Urinary bladder (tissue), 4 donors: ENCODE results near the gene RPS6KA5. TPM values are rescaled to one million over a fixed set of nuclear protein-coding genes. Genes with fewer than 3 reads are reported as not detected.
A peak's percentile ranks its signal among the peaks of the same experiment; 100 is the strongest.
"Not testable (repeated sequence)": the region's sequence is repeated elsewhere in the genome, so short reads cannot be mapped to it uniquely, and the experiment has no call there.

Source experiments
- DNase-seq: peaks from one replicate; pipeline ENCODE4 v3.0.0-alpha.2; 2015; ENCODE audit errors: extremely low spot score
- H3K27ac ChIP-seq: one replicate; pipeline ENCODE4 v1.5.1; 2013; ENCODE audit warnings: low read depth, mild to moderate bottlenecking, moderate library complexity
- H3K36me3 ChIP-seq: one replicate; pipeline ENCODE4 v1.6.1; 2013; ENCODE audit warnings: mild to moderate bottlenecking, moderate library complexity; ENCODE audit not compliant: insufficient read depth
- H3K4me1 ChIP-seq: one replicate; pipeline ENCODE4 v1.6.1; 2013; ENCODE audit warnings: mild to moderate bottlenecking, moderate library complexity; ENCODE audit not compliant: insufficient read depth
- H3K4me3 ChIP-seq: one replicate; pipeline ENCODE4 v1.5.1; 2013; ENCODE audit warnings: low read depth, low read length
- WGBS: extraction: QIAGEN DNeasy Blood & Tissue Kit; methylation state at CpG from one replicate; pipeline ENCODE4 v1.1.7; 2013; 5-methylcytosine and 5-hydroxymethylcytosine counted together
- polyA plus RNA-seq: library from polyadenylated mRNA; stranded (reverse); fragments of 200-250 nt; gene quantifications from one replicate; pipeline ENCODE4 v1.2.3, GENCODE V29; 2013
- total RNA-seq: library from RNA; depleted of rRNA; stranded (reverse); fragments of >200 nt; gene quantifications from one replicate; pipeline ENCODE4 v1.2.3, GENCODE V29; 2014
- donor health status: healthy with polysubstance abuse.
- donor health status: healthy.

The RPS6KA5 gene
- total and polyA plus RNA-seq, 2 donors = 13.4 to 19.8 TPM

DNA sequence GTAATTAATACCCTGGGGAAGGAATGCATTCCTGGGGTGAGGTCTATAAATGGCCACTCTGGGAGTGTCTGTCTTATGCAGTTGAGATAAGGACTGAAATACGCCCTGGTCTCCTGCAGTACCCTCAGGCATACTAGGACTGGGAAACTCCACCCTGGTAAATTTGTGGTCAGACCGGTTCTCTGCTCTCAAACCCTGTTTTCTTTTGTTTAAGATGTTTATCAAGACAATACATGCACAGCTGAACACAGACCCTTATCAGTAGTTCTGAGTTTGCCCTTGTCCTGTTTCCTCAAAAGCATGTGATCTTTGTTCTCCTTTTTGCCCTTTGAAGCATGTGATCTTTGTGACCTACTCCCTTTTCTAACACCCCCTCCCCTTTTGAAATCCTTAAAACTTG lies 106.8 kb downstream of the RPS6KA5 start:
- H3K27ac ChIP-seq, H3K4me3 ChIP-seq, H3K4me1 ChIP-seq, H3K36me3 ChIP-seq, DNase-seq: not testable (repeated sequence)
- 85% methylated on average over 2 of the region's 2 CpGs for WGBS

DNA sequence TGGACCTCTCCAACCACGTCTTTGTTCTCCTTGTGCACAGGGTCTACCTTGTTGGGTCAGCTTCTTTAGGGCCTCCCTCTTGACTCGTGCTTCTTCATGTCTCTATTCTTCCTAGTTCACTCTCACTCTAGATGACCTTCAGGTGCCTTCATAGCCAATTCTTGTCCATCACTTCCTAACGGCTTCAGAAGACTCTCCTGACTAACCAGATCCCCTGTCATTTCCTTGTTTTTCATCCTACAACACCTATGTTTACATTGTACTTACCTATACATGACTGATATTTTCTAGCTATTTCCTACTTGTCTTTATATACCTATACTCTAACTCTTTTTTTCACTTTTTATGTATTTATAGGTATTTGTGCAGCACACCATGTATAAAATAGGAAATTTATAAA lies 117.1 kb downstream of the RPS6KA5 start:
- no peak overlapping the region for H3K27ac ChIP-seq
- WGBS = 93% methylated on average over 3 of the region's 3 CpGs
- H3K36me3 ChIP-seq = no peaks in the 10 kb centered on the region
- H3K4me1 ChIP-seq = no peaks in the 10 kb centered on the region
- no peak overlapping the region for H3K4me3 ChIP-seq
- DNase-seq = no peak

DNA sequence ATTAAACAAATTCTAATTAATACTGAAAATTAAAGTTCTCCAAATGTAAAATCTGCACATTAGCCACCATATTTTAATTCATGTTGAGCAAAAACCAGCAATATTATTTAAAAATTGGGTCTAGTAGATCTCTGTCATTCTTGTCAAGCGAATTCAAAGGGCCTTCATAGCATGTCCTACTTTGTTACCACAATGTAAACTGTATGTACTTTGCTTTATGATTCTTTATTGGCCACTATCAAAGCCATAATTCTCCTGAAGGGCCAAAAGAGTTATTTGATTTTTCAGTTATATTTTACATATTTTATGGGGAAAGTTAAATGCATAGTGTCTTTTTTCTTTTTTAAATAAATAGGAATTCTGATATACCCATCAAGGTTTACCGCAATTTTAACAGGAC lies 117.9 kb downstream of the RPS6KA5 start:
- Histone ChIP-seq H3K4me3 (no peak overlapping the region), H3K36me3 (no peaks in the 10 kb centered on the region), H3K4me1 (no peaks in the 10 kb centered on the region), H3K27ac (no peak overlapping the region)
- DNase-seq = no peak
- 98% methylated on average over 2 of the region's 2 CpGs for WGBS

DNA sequence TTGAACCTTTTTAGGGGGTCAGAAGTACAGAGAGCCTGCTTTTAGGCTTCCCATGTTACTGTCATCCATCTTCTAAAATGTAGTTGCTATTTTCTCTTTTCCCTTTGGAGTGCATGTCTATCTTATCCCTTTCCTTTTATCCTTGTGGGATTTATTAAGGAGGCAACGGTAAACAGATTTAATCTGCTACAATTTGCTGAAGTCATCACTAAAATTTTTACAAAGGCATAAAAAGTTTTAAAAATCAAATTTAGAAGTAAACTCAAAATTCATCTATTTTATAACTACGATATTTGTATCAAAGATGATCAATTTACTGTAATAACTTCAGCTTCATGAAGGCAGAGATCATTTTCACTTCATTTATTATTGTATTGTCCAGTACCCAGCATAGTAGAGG lies 118.7 kb downstream of the RPS6KA5 start:
- no peak overlapping the region for H3K27ac ChIP-seq
- H3K4me1 ChIP-seq = no peaks in the 10 kb centered on the region
- no peak overlapping the region for H3K4me3 ChIP-seq
- no peak for DNase-seq
- no peaks in the 10 kb centered on the region for H3K36me3 ChIP-seq
- WGBS = 85% methylated on average over 2 of the region's 2 CpGs

DNA sequence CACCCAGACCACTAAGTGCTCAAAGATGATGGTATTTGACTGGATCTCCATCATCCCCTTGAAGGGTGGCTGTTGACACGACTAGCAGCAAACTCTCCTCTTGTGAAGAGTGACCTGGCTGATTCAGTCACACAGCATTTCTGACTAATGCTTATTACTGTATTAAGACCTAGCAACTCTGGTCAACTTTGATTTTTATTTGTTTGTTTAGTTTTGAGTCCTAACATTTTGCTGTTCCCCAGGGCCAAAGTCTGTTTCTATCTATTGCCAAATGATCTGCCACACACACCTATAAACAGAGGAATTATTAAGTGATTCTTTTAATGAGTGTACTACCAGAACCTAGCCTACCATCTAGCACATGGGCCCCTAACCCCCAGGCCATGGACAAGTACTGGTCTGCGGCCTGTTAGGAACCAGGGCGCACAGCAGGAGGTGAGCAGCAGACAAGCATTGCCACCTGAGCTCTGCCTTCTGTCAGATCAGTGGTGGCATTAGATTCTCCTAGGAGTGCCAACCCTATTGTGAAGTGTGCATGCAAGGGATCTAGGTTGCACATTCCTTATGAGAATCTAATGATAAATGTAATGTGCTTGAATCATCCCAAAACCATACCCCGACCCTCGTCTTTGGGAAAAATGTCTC lies 120.0 kb downstream of the RPS6KA5 start:
- DNase-seq = no peak
- no peak overlapping the region for H3K4me3 ChIP-seq
- H3K36me3 ChIP-seq = no peaks in the 10 kb centered on the region
- no peak overlapping the region for H3K27ac ChIP-seq
- no peaks in the 10 kb centered on the region for H3K4me1 ChIP-seq
- WGBS = 96% methylated on average over 5 of the region's 5 CpGs

DNA sequence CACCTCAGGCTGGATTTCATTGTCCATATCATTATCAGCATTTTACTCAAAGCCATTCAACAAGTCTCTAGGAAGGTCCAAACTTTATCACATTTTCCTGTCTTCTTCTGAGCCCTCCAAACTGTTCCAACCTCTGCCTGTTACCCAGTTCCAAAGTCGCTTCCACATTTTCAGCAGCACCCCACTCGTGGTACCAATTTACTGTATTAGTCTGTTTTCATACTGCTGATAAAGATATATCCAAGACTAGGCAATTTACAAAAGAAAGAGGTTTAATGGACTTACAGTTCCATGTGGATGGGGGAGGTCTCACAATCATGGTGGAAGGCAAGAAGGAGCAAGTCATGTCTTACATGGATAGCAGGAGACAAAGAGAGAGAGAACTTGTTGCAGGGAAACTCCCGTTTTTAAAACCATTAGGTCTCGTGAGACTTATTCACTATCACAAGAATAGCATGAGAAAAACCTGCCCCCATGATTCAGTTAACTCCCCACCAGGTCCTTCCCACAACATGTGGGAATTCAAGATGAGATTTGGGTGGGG lies 121.1 kb downstream of the RPS6KA5 start:
- 97% methylated on average over 4 of the region's 4 CpGs for WGBS
- H3K36me3 ChIP-seq, H3K4me1 ChIP-seq, H3K4me3 ChIP-seq, H3K27ac ChIP-seq, DNase-seq: not testable (repeated sequence)

DNA sequence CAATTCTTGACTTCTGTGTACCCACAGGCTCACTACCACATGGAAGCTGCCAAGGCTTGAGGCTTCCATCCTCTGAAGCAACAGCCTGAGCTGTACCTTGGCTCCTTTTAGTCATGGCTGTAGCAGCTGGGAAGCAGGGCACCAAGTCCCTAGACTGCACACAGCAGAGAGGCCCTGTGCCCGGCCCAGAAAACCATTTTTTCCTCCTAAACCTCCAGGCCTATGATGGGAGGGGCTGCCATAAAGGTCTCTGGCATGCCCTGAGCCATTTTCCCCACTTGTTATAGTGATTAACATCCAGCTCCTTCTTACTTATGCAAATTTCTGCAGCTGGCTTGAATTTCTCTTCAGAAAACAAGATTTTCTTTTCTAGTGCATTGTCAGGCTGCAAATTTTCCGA lies 121.8 kb downstream of the RPS6KA5 start:
- 95% methylated on average over 2 of the region's 2 CpGs for WGBS
- no peak overlapping the region for H3K27ac ChIP-seq

DNA sequence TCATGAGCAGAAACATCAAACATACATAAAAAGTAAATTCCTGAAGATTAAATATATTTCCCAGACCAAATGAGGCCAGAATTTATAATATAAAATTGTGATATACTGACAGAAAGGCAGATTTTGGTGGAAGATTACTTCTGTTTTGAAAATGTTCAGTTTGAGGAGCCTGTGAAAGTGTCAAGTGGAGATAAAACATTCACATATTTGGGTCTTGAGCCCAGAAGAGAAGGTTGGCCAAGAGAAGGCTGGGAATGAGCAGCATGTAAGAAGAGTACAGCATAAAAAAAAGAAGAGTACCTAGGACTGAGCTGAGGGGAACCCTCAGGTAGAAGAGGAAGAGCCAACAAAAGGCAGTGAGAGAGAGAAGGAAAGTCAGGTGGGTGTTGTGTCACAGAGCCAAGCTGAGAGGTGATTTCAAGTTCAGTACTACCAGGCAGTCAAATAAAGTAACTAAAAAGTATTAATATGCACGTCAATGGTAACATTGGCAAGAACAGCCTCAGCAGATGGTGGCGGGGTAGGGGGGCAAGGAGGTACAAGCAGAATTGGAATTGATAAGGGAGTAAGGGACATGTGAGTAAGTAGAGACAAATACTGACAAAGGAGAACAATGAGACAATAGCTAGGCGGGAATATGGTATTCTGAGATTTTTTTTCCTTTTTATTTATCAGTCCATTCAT lies 123.5 kb downstream of the RPS6KA5 start:
- Histone ChIP-seq H3K4me1 (no peaks in the 10 kb centered on the region), H3K4me3 (no peak overlapping the region), H3K27ac (no peak overlapping the region), H3K36me3 (no peaks in the 10 kb centered on the region)
- WGBS = 83% methylated on average over 3 of the region's 3 CpGs
- DNase-seq = no peak

More for the DNA sequence above, 121.8 kb downstream of the RPS6KA5 start:
- H3K36me3 ChIP-seq = no peaks in the 10 kb centered on the region
- no peaks in the 10 kb centered on the region for H3K4me1 ChIP-seq
- no peak for DNase-seq
- no peak overlapping the region for H3K4me3 ChIP-seq

DNA sequence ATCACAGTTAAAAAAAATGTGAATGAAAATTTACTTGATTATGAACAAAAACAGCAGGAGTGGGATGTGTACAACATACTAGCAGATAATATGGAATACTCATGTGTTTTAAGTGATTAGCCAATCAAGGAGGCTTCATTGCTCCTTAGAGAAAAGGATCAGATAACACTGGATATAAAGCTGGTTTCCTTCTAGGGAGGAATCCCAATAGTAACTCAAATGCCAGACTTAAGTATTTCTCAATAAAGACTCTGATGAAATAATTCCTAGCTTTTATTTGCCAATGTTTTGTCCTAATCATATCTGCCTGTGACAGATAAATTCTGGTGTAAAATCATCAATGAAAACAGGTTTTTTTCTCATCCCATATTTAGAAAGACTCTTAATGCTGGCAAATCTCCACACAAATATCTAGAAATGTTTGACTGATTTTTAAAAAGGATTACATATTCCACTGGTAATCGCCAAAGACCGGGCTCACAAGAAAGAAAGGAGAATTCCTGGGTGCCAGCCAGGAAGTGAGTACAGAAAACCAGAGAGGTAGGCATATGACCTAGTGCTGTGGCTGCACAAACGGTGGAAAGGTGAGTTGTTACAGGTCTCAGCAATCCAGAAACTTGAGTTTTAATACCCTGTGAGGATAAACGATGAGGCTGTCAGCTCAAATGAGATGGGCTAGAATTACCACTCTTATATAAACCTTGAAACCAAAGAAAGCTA lies 135.7 kb downstream of the RPS6KA5 start:
- DNase-seq = no peak
- no peak overlapping the region for H3K27ac ChIP-seq
- 31% methylated on average over 4 of the region's 4 CpGs for WGBS
- H3K36me3 ChIP-seq = no peaks in the 10 kb centered on the region
- H3K4me3 ChIP-seq = no peak overlapping the region
- H3K4me1 ChIP-seq = no peaks in the 10 kb centered on the region

DNA sequence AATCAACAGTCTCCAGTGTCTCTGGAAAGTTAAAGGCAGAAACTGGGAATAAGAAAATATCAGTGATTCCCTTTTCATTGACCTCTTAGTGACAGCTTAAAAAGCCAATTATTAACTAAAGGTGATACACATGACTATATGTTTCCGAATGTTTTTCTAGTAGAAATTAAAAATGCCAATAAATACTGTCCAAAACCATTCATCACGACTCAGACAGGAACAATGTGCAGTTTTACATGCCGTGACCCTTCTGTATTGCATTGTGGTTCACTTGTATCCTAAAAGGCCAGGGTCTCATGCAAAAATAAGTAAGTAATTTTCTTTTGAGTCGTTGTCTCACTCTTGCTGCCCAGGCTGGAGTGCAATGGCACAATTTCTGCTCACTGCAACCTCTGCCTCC lies 138.3 kb downstream of the RPS6KA5 start:
- Histone ChIP-seq H3K4me1 (no peaks in the 10 kb centered on the region), H3K27ac (no peak overlapping the region), H3K36me3 (no peaks in the 10 kb centered on the region), H3K4me3 (no peak overlapping the region)
- no peak for DNase-seq
- 94% methylated on average over 4 of the region's 4 CpGs for WGBS

DNA sequence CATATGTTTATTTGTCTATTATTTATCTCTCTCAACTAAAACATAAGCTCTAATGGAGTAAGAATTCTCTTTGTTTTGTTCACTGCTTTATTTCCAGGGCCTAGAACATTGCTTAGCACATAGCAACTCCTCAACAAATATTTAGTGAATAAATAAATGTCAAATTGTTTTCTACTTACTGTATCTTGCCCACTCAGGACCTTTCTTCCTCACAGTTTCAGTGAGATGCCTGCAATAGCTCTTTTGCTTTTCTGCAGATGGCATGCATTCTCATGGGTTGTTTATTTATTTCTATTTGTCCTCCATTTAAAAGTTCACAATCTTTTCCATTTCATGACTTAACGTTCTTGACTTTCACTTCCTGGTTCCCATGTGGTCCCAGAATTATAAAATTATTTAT lies 149.3 kb downstream of the RPS6KA5 start:
- no peak overlapping the region for H3K27ac ChIP-seq
- peaks cover 2% of the 10 kb centered on the region for H3K36me3 ChIP-seq
- WGBS = 23% methylated on average over 1 of the region's 1 CpG
- no peak overlapping the region for H3K4me3 ChIP-seq
- DNase-seq = no peak
- H3K4me1 ChIP-seq = no peaks in the 10 kb centered on the region

DNA sequence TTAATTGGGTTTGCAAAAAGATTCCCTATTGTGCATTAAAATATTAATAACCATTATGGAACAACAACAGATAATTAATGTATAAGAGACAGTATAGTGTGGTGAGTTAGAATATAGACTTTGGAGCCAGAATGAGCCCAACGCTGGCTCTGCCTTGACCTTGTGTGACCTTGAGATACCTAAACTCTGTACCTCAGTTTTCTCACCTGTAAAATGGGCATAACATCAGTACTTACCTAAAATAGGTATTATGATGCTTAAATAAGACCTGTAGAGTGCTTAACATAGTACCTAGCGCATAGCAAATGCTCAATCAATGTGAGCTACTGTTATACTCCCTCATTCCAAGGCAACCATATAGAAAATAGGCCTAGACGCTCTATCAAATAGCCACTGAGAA lies 153.3 kb downstream of the RPS6KA5 start:
- WGBS = 97% methylated on average over 3 of the region's 3 CpGs
- Histone ChIP-seq H3K36me3 (no peaks in the 10 kb centered on the region), H3K27ac (no peak overlapping the region), H3K4me1 (no peaks in the 10 kb centered on the region), H3K4me3 (no peak overlapping the region)
- DNase-seq = no peak

DNA sequence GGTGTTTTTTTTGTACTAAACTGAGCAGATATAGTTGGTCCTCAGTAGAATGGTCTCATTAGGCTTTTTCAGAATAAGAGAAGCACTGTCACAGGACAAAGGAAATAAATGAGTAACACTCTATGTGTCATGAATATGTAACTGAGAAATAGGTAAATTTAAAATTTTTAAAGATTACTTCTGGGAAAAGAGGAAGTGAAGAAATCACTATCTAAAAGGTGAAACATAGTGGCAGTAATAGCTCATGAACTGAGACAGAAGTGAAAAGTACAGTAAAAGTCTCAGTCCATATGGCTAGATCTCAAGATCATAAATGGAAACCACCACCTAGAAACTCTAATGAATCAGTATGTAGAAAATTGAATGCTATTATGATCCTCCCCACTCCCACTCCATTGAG lies 154.9 kb downstream of the RPS6KA5 start:
- no peaks in the 10 kb centered on the region for H3K36me3 ChIP-seq

DNA sequence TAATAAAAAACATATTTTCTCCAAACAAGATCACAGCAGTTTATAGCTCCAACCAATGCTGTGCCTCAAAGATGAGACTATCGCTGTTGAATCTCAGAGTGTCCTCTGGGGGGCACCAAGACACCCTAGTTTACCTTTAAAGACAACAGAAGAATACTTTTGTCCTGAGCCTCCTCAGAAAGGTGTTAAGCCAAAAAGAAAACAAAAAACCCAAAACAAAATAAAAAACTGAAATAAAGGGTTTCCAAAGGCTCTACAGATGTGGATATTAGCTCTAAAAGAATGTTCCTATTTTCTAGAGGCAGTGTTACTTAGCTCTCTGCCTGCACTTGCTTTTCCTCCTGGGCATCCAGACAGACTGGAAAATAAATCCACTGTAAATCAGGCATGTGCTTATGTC lies 157.3 kb downstream of the RPS6KA5 start:
- H3K36me3 ChIP-seq = no peaks in the 10 kb centered on the region
- peak; percentile 31 for DNase-seq
- no peak overlapping the region for H3K27ac ChIP-seq

More for the DNA sequence above, 154.9 kb downstream of the RPS6KA5 start:
- no peak overlapping the region for H3K27ac ChIP-seq
- H3K4me1 ChIP-seq = no peaks in the 10 kb centered on the region
- no peak overlapping the region for H3K4me3 ChIP-seq
- no peak for DNase-seq

More for the DNA sequence above, 157.3 kb downstream of the RPS6KA5 start:
- no peak overlapping the region for H3K4me3 ChIP-seq
- H3K4me1 ChIP-seq = no peaks in the 10 kb centered on the region
- WGBS = 6% methylated on average over 1 of the region's 1 CpG
